SK-N-MC (cell line): Measurements from ENCODE around the gene SMTNL2.

ENCODE experiments used
- EZH2 ChIP-seq: fragments of 200-600 bp; sonication (generic); IDR thresholded peaks from one replicate; pipeline ENCODE4 v1.6.1; 2017; ENCODE audit warnings: antibody characterized with exemption
- POLR2AphosphoS5 ChIP-seq: IDR thresholded peaks from 2 replicates; pipeline ENCODE4 v1.6.1; 2012; ENCODE audit warnings: mild to moderate bottlenecking, low read depth, low read length, borderline replicate concordance

- TF ChIP-seq EZH2 (no peak), POLR2AphosphoS5 (no peak)
These were observed 12.2 kb upstream of the SMTNL2 start for GRCh38 chr17:4572131-4572530.
